HEK293T (cell line): ENCODE measurements around the gene IL4I1.

Source experiments
- CTCF ChIA-PET: fragments of 350-600 bp; formaldehyde crosslinking; extraction: SDS; loops from one replicate; lab custom pipeline; 2021; ENCODE audit warnings: antibody characterized with exemption, inconsistent platforms; lab: Yijun Ruan, JAX
- POLR2A ChIA-PET: fragments of 350-600 bp; formaldehyde crosslinking; extraction: SDS; loops from one replicate; lab custom pipeline; 2020; ENCODE audit warnings: antibody characterized with exemption, inconsistent platforms; lab: Yijun Ruan, JAX
- DNase-seq: peaks from one replicate; pipeline ENCODE4 v3.0.0; 2012; ENCODE audit warnings: mixed read lengths; ENCODE audit errors: extremely low spot score
- ARNT ChIP-seq: fragments of 450-650 bp; IDR thresholded peaks from 2 replicates; pipeline ENCODE4 v1.6.1; 2017; ENCODE audit warnings: mild to moderate bottlenecking
- BHLHE40 ChIP-seq: fragments of 450-650 bp; IDR thresholded peaks from 2 replicates; pipeline ENCODE4 v1.6.1; 2016; ENCODE audit warnings: mild to moderate bottlenecking, moderate library complexity, borderline replicate concordance
- CTBP1 ChIP-seq: fragments of 450-650 bp; IDR thresholded peaks from 2 replicates; pipeline ENCODE4 v1.6.1; 2016; ENCODE audit warnings: borderline replicate concordance
- ELF4 ChIP-seq: fragments of 450-650 bp; IDR thresholded peaks from 2 replicates; pipeline ENCODE4 v1.6.1; 2017; ENCODE audit warnings: antibody characterized with exemption
- FOXA1 ChIP-seq: fragments of 450-650 bp; IDR thresholded peaks from 2 replicates; pipeline ENCODE4 v1.6.1; 2016; ENCODE audit warnings: mild to moderate bottlenecking
- FOXK2 ChIP-seq: fragments of 450-650 bp; IDR thresholded peaks from 2 replicates; pipeline ENCODE4 v1.6.1; 2016; ENCODE audit warnings: mild to moderate bottlenecking
- FOXM1 ChIP-seq: fragments of 450-650 bp; IDR thresholded peaks from 2 replicates; pipeline ENCODE4 v1.6.1; 2017; ENCODE audit warnings: mild to moderate bottlenecking, borderline replicate concordance
- HDGF ChIP-seq: fragments of 450-650 bp; IDR thresholded peaks from 2 replicates; pipeline ENCODE4 v1.6.1; 2017; ENCODE audit warnings: antibody characterized with exemption, borderline replicate concordance
- L3MBTL2 ChIP-seq: fragments of 450-650 bp; conservative IDR thresholded peaks from 2 replicates; pipeline ENCODE4 v1.6.1; 2016; ENCODE audit warnings: mild to moderate bottlenecking
- LEF1 ChIP-seq: fragments of 450-650 bp; IDR thresholded peaks from 2 replicates; pipeline ENCODE4 v1.6.1; 2017; ENCODE audit warnings: mild to moderate bottlenecking, borderline replicate concordance
- NFRKB ChIP-seq: fragments of 450-650 bp; IDR thresholded peaks from 2 replicates; pipeline ENCODE4 v1.6.1; 2016; ENCODE audit warnings: mild to moderate bottlenecking, moderate library complexity
- PKNOX1 ChIP-seq: fragments of 450-650 bp; IDR thresholded peaks from 2 replicates; pipeline ENCODE4 v1.6.1; 2016
- SP1 ChIP-seq: fragments of 450-650 bp; IDR thresholded peaks from 2 replicates; pipeline ENCODE4 v1.6.1; 2017
- SUZ12 ChIP-seq: fragments of 450-650 bp; IDR thresholded peaks from 2 replicates; pipeline ENCODE4 v1.6.1; 2016; ENCODE audit warnings: mild to moderate bottlenecking
- TARDBP ChIP-seq: fragments of 450-650 bp; IDR thresholded peaks from 2 replicates; pipeline ENCODE4 v1.6.1; 2016
- ZNF384 ChIP-seq: fragments of 450-650 bp; IDR thresholded peaks from 2 replicates; pipeline ENCODE4 v1.6.1; 2016

IL4I1 gene

DNA sequence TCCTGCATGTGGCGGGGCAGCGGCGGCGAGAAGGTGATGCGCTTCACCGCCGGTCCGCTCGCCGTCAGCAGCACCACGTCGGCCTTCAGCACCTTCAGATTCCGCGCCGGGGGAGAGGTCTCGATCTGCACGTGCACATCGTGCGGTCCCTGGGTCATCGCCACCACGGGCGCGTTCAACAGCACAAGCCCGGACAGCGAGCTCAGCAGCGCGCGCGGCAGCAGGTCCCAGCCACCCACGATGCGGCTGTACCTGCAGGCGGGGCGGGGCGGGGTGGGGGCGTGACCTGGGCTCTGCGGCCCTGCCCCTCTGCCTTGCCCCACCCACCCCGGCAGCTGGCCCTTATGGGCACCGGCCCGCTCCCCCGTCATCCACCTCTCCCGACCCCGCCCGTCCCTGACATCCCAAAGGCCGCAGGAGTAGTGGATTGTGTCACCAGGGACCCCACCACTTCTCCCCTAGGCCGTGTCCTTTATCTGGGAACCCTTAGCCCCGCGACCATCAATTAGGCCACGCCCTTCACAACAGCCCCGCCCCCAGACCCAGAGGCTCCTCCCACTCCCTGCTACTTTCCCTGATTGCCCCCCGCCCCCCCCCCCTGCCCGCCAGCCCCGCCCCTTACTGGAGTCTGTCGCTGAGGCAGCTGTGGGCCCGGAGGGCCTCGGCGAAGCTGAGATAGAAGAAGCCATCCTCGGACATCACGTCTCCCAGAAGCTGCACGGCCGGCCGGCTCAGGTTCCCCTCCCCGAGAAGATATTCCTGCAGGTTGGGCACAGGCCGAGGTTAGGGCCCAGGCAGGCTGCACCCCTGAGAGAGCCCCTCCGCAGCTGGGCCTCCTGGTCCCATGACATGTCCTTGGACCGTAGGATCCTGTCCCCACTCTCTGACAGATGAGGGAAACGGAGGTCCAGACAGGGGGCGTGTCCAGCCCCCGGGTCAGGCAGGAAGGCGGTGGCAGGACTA, 6.1 kb downstream of the IL4I1 start:
- TF ChIP-seq SUZ12 (no peak), L3MBTL2 (peak; percentile 4)
- peak; percentile 84 for DNase-seq
- ChIA-PET POLR2A (interaction anchor here (0.7 to 2.6 kb wide), 9 partner anchors 8 to 40 kb away, joined by 3 to 11 read pairs (median 4); partner anchors contain the start of genes AKT1S1, ATF5, NUP62 and PTOV1), CTCF (no interaction called here)

GRCh38 chr19:49889687-49890348, 6.9 kb downstream of the IL4I1 start:
- POLR2A ChIA-PET, result interaction anchor here (1.1 to 2.6 kb wide), 4 partner anchors 12 to 40 kb away, joined by 4 to 11 read pairs (median 5); partner anchors contain the start of genes AKT1S1, ATF5, NUP62 and TBC1D17
- CTCF ChIA-PET, result no interaction called here
- peak; percentile 85 for DNase-seq

GRCh38 chr19:49889038-49889686, 7.5 kb downstream of the IL4I1 start:
- TF ChIP-seq FOXM1 (no peak), TARDBP (no peak), SUZ12 (no peak), LEF1 (no peak), L3MBTL2 (no peak), ELF4 (no peak), CTBP1 (no peak), SP1 (no peak), ARNT (no peak), FOXK2 (no peak), NFRKB (no peak), FOXA1 (no peak), ZNF384 (no peak), HDGF (no peak), PKNOX1 (no peak), BHLHE40 (no peak)
- ChIA-PET POLR2A (no interaction called here), CTCF (no interaction called here)
- no peak for DNase-seq

More at GRCh38 chr19:49889687-49890348, 6.9 kb downstream of the IL4I1 start:
- TF ChIP-seq BHLHE40, result no peak
- peak; percentile 100 for TF ChIP-seq L3MBTL2
- TF ChIP-seq PKNOX1, result peak; percentile 30; the same call in 1 of the 2 replicates
- peak; percentile 42; the same call in 1 of the 2 replicates for TF ChIP-seq CTBP1
- peak; percentile 40; the same call in 1 of the 2 replicates for TF ChIP-seq ARNT

DNA sequence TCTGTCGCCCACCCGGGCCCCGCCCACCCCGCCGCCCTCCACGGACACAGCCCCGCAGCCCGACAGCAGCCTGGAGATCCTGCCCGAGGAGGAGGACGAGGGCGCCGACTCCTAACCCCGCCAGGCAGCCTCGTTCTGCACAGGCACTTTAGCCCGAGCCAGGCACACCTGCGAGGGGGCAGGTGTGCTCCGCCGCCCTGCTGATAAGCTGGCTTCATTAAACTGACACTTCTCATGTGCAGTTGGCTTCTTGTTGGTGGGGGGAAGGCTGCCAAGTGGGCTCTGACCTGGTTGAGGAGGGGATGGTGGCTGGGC, 8.2 kb downstream of the IL4I1 start:
- CTCF ChIA-PET, result no interaction called here
- POLR2A ChIA-PET, result no interaction called here
- DNase-seq, result no peak
- TF ChIP-seq SUZ12 (no peak), BHLHE40 (no peak), CTBP1 (no peak), FOXM1 (no peak), PKNOX1 (no peak), HDGF (no peak), ZNF384 (no peak), L3MBTL2 (no peak), NFRKB (no peak), FOXA1 (no peak), ARNT (no peak), TARDBP (no peak), ELF4 (no peak)

- CTCF ChIA-PET, result no interaction called here
- POLR2A ChIA-PET, result no interaction called here
- no peak for DNase-seq
- TF ChIP-seq TARDBP (no peak), L3MBTL2 (no peak), SP1 (no peak), BHLHE40 (no peak), ELF4 (no peak), ZNF384 (no peak)
Observed at GRCh38 chr19:49887665-49888509, 8.8 kb downstream of the IL4I1 start.
